Measurements from ENCODE around the gene MORF4L1.

DNA sequence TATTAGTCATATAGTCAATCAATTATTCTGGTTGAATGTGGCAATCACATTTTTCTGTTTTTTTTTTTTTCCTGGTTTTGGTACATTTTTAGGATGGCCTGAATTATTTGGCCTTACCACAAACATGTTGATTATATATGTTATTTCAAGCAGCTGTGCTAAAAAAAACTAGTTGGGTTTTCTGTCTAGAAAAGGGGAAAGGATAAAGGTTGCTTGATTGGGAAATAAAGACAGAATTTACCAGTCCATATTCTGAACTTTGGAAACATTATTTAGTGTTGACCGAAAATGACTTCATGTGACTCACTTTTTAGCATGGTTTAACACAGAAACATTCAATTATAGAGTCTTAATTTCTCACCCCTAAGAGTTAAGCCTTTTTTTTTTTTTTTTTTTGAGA lies 8.1 kb downstream of the MORF4L1 start:
- TF ChIP-seq, protein P1, sequence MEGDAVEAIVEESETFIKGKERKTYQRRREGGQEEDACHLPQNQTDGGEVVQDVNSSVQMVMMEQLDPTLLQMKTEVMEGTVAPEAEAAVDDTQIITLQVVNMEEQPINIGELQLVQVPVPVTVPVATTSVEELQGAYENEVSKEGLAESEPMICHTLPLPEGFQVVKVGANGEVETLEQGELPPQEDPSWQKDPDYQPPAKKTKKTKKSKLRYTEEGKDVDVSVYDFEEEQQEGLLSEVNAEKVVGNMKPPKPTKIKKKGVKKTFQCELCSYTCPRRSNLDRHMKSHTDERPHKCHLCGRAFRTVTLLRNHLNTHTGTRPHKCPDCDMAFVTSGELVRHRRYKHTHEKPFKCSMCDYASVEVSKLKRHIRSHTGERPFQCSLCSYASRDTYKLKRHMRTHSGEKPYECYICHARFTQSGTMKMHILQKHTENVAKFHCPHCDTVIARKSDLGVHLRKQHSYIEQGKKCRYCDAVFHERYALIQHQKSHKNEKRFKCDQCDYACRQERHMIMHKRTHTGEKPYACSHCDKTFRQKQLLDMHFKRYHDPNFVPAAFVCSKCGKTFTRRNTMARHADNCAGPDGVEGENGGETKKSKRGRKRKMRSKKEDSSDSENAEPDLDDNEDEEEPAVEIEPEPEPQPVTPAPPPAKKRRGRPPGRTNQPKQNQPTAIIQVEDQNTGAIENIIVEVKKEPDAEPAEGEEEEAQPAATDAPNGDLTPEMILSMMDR (IDR thresholded peaks at IDR 0.05) = no peak
- TF ChIP-seq POLR2AphosphoS5 (IDR thresholded peaks at IDR 0.05) = no peak

All from prostate gland (tissue), 2 donors.